GM19351 (cell line): Measurements from ENCODE around the gene IFT80.

Experiments
- ATAC-seq: cut with Tn5 transposase; IDR thresholded peaks from one replicate; pipeline ENCODE4 v1.9.1; 2021; ENCODE audit warnings: mild to moderate bottlenecking, moderate library complexity; ENCODE audit not compliant: unreplicated experiment

The IFT80 gene

GRCh38 chr3:160399125-160400029 lies at the start of gene IFT80, which contains the start of gene SMC4:
Gene IFT80 (minus strand): TSS chr3:160399225. CDS start chr3:160384600, 14,625 bp downstream.
Gene SMC4 (plus strand): TSS chr3:160399650. CDS start chr3:160400827, 1,177 bp downstream.
- ATAC-seq = peak; percentile 91

GRCh38 chr3:160447544-160447943 lies 48.5 kb upstream of the IFT80 start:
- no peak for ATAC-seq

GRCh38 chr3:160446522-160447056 lies 47.6 kb upstream of the IFT80 start:
- no peak for ATAC-seq

GRCh38 chr3:160445854-160446253 lies 46.8 kb upstream of the IFT80 start:
- no peak for ATAC-seq

GRCh38 chr3:160444411-160444810 lies 45.4 kb upstream of the IFT80 start:
- no peak for ATAC-seq

GRCh38 chr3:160440687-160441086 lies 41.7 kb upstream of the IFT80 start:
- ATAC-seq = no peak

- no peak for ATAC-seq
Measured at GRCh38 chr3:160437083-160437455, 38.0 kb upstream of the IFT80 start.

- no peak for ATAC-seq
Measured at GRCh38 chr3:160435747-160436146, 36.7 kb upstream of the IFT80 start.

GRCh38 chr3:160435095-160435494 lies 36.1 kb upstream of the IFT80 start:
- no peak for ATAC-seq

GRCh38 chr3:160434071-160434470 lies 35.0 kb upstream of the IFT80 start:
- ATAC-seq = no peak

GRCh38 chr3:160427832-160428424 lies 28.9 kb upstream of the IFT80 start:
- ATAC-seq = no peak

GRCh38 chr3:160417311-160417710 lies 18.3 kb upstream of the IFT80 start:
- ATAC-seq = no peak

- ATAC-seq = peak; percentile 86
Measured at GRCh38 chr3:160413613-160414248, 14.7 kb upstream of the IFT80 start.

GRCh38 chr3:160412477-160412876 lies 13.5 kb upstream of the IFT80 start:
- ATAC-seq = no peak

GRCh38 chr3:160409812-160410610 lies 11.0 kb upstream of the IFT80 start:
- ATAC-seq = no peak

GRCh38 chr3:160403796-160404470 lies 4.9 kb upstream of the IFT80 start:
- no peak for ATAC-seq

- no peak for ATAC-seq
Measured at GRCh38 chr3:160403028-160403545, 4.1 kb upstream of the IFT80 start.

- no peak for ATAC-seq
Measured at GRCh38 chr3:160402221-160403027, 3.4 kb upstream of the IFT80 start.
